SHP77 (cell line): Measurements from ENCODE around the gene SPAG8.

Experiments
- DNase-seq, 2 experiments: peaks; one replicate each; lab custom pipeline; 2025; lab: John Stamatoyannopoulos, UW

Gene SPAG8

DNA sequence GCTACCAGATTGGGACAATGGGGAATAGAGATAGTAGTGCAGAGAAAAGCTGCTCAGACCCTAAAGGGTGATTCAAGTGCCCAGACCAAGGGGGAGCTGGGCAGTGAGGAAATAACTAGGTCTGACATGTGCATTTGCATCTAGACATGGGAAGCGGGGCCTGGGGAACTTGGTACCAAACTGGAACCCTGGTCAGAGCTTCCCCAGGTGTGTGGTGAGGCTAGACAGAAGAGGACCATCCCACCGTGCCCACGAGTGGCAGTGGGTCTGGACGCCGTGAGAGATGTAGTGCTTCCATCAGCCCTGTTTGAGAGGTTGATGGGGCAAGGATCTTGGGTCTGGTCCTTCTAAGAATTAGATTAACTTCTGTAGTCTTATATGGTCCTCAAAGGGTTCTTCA is 24.5 kb upstream of the SPAG8 start:
- DNase-seq, result no peak

DNA sequence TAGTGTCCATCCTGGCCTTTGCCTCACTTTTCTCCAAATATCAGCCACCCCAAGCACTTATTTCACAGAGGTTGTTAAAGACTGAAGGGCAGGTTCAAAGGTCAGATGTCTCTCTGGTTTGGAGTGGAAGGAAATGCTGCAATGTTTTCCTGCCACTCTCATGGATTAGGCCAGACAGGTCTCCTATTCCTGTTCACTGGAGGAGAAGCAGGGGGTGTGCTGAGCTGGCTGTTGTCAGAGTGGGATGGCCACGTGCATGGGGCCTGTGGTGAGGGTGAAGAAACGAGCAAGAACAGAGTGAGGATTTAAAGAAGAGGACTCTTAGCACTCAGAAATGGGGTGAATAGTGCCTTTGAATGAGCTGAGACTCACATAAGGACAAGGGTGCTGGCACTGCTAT is 23.7 kb upstream of the SPAG8 start:
- no peak for DNase-seq

GRCh38 chr9:35835216-35835632 is 23.2 kb upstream of the SPAG8 start:
- DNase-seq, result no peak

DNA sequence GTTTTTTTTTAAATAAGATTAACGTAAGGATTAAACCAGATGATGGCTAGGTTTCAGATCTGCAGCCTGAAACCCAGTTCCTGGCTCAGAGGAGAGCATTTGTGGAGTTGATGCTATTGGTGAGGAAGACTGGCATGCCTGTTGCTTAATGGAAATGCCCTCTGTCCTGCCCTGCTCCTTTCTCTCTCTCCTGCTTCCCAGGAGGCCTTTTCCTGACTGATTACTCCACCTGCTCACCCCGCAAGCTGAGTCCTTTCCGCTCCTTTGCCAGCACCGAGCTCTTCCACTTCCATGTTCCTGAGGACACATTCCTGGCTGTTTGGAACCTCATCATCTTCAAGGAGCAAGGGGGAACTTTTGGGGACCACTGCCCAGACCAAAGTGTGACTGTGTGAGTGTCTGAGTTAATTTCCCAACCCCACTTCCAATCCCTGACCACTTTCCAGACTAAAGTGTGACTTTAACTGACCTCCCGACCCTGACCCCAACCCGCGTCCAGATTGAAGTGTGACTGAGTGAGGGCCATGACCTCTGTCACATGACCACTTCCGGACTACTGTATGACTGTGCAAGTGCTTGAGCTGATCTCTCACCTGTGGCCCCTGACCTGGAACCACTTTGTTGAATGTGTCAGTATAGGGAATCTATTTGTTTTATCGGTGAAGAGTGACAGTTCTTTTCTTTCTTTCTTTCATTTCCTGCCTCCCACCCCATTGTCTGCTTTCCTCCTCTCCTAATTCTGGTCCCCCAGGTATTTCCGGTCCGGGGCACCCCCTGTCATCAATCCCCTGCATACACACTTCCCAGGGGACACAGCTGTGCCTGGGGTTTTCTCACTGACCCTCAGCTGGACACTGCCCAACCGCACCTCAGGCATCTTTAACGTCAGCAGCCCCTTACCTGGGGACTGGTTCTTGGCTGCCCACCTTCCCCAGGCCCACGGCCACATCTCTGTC is 22.5 kb upstream of the SPAG8 start:
- DNase-seq, result no peak

GRCh38 chr9:35832814-35833213 is 20.8 kb upstream of the SPAG8 start:
- DNase-seq, result no peak

DNA sequence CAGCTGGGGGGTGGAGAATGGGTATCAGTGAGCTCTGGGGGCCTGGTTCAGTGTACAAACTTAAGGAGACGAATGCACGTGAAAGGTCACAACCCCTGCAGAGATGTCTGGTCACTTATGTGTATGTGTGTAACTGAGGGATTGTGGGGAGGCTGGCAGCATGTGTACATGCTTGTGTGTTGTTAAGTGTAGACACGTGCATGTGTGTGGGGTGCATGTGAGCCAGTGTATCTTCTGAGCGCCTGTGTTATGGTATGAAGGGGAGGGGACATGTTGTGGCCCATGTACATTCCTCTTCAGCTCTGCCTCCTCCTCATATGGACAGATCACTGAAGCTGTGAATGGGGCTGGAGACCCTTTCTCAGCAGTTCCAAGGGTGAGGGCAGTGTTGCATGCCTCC is 19.0 kb upstream of the SPAG8 start:
- DNase-seq, result no peak

GRCh38 chr9:35829764-35830096 is 17.7 kb upstream of the SPAG8 start:
- no peak for DNase-seq

DNA sequence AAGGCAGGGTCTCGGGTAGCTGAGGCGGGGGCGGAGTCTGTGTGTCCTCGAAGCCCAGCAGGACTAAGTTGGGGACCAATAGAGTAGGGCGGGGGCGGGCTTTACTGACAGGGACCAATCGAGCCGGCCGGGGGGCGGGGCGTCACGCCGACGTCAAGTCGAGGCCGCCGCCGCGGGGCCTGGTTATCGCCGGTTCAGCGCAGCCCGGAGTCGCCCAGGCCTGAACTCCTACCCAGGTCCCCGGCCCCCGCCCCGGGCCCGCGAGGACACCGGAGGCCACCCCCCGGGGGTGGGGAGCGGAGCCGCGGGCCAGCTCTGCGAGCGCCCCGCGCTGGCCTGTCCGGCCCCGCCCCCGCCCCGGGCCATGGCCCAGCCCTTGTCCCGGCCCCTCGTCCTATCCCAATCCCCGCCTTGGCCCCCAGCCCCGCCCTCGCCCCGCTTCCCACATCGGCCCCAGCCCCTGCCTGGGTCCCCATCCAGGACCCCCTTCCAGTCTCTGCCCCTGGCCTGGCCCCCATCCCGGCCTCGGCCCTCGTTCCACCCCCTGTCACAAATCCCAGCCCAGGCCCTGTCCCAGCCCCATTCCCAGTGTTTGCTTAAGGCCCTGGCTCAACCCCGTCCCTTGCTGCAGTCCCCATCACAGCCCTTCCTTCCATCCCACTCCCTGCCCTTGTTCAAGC is 17.2 kb upstream of the SPAG8 start, which contains the start of gene TMEM8B:
TMEM8B (plus strand) TSS at position 145 of the 680 bp plus-strand sequence; CDS start at position 365, 220 bp downstream.
- DNase-seq, result peak; percentile 80 to 89

DNA sequence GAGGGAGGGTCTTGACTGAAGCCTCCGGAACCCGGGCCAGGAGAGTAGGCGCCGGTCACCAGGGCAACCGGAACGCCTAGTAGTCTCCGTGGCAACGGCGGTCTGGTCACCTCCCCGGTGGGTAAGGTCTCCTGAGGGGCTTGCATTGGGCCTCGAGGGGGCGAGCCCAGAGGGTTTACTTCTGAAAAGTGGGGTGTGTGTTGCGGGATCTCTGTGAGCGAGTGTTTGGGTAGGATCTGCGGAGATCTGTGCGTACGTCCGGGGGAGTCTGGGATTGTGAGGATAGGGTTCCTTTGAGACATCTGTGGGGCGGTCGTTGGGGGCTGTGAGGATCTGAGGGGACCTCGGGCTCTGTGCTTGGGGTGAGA is 16.6 kb upstream of the SPAG8 start, which contains the start of gene FAM221B:
FAM221B (minus strand) TSS at position 17 of the 368 bp plus-strand sequence. CDS start 2,571 bp downstream, outside the sequence.
- DNase-seq, result no peak

GRCh38 chr9:35827486-35827885 is 15.4 kb upstream of the SPAG8 start:
- DNase-seq, result no peak

DNA sequence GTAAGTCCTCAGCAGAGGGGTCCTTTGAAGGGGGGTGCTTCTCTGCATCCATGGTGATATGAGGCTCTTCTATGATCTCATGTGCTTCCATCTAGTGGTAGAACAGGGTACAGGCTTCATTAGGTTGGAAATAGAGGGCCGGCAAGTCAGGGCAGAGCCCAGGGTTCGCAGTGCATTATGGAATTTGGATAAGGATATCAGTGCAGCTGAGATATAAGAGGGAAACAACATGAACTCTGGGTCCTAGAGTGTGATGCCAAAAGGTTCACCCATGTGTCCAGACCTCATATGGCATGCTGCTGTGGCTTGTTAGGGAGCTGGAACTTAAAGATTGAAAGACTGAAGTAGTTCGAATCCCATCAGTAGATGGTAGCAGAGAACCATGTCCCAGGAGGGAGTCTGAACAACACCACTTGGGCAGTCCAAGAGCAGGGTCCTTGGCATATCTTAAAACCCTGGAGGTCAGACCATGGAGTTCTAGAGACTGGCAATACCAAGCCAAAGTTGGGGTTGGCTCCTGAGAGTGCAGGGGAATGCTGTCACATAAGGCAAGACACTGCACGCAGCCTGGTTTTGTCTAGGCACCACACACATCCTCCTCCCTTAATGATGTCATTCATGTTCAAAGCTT is 14.1 kb upstream of the SPAG8 start:
- DNase-seq, result peak; percentile 11 to 16

GRCh38 chr9:35822926-35823325 is 10.9 kb upstream of the SPAG8 start:
- DNase-seq, result no peak

- DNase-seq, result no peak
Observed at GRCh38 chr9:35820076-35820475, 8.0 kb upstream of the SPAG8 start.

DNA sequence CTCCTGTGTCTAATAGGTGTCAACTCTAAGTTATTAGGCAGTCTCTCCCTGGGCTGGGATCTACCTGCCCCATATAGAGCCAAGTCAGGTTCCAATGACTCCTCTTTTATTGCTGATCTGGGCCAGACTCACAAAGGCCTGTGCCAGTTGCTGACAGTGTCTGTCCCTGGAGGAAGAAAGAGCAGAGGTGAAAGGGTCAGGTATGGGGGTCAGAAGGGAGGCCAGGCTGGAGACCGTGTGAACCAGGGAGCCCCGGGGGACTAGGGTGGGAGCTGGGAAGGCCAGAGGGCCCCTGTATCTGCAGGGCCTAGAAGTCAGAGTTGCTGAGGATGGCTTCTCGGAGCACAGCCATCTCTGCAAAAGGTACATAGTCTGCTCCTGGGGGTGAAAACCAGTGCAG is 6.3 kb upstream of the SPAG8 start:
- DNase-seq, result no peak

DNA sequence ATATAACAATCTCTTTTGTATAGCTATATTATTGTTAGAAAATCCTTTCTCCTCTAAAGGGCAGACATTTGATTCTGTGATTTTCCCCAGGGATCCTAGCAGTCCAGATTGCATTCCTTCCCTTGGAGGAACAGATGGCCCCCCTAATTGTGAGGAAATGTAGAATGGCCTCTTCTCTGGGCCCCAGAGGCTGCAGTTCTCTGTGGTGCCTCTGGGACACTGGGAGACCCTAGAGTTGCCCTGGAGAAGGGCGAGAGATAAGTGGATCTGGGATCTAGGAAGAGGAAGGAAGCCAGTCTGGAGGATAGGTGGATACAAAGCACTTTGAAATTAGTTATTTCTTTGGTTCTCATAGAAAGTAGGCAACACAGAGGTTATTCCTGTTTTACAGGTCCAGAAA is 4.6 kb upstream of the SPAG8 start:
- DNase-seq, result no peak

- DNase-seq, result peak; percentile 87 to 90
Observed at GRCh38 chr9:35814841-35815543, 2.9 kb upstream of the SPAG8 start, which contains the start of gene HINT2. Gene HINT2 (minus strand): TSS chr9:35815042. CDS start chr9:35814979, 63 bp downstream.

GRCh38 chr9:35814106-35814840 is 2.2 kb upstream of the SPAG8 start:
- DNase-seq, result peak in 1 of 2 experiments; percentile 12

GRCh38 chr9:35813434-35814105 is 1.5 kb upstream of the SPAG8 start:
- DNase-seq, result peak in 1 of 2 experiments; percentile 38

- no peak for DNase-seq
Observed at GRCh38 chr9:35811381-35812024, 559 bp downstream of the SPAG8 start.

GRCh38 chr9:35810122-35810521 is 1.9 kb downstream of the SPAG8 start:
- no peak for DNase-seq
